Mesothelial cell of epicardium (in vitro differentiated cells): ENCODE data around the gene KLRK1. TPM values are rescaled to one million over a fixed set of nuclear protein-coding genes. Genes with fewer than 3 reads are reported as not detected.
"Not testable (repeated sequence)": the region's sequence is repeated elsewhere in the genome, so short reads cannot be mapped to it uniquely, and the experiment has no call there.

Experiments used
- DNase-seq, 2 experiments: peaks; one replicate each; pipeline ENCODE4 v3.0.0; 2021; ENCODE audit warnings: low spot score in 2 of 2; ENCODE audit not compliant: unreplicated experiment in 2 of 2
- H3K27ac Mint-ChIP-seq: 2 replicates; pipeline ENCODE4 v1.8.0; 2021; ENCODE audit warnings: mixed read lengths
- H3K27me3 Mint-ChIP-seq: 2 replicates; pipeline ENCODE4 v1.8.0; 2021; ENCODE audit warnings: low read depth, mixed read lengths
- H3K36me3 Mint-ChIP-seq: 2 replicates; pipeline ENCODE4 v1.8.0; 2021; ENCODE audit warnings: mixed read lengths
- H3K4me1 Mint-ChIP-seq: 2 replicates; pipeline ENCODE4 v1.8.0; 2021; ENCODE audit warnings: mixed read lengths
- H3K4me3 Mint-ChIP-seq: 2 replicates; pipeline ENCODE4 v1.8.0; 2021; ENCODE audit warnings: mild to moderate bottlenecking, moderate library complexity, mixed read lengths
- H3K9me3 Mint-ChIP-seq: 2 replicates; pipeline ENCODE4 v1.8.0; 2021; ENCODE audit warnings: mixed read lengths
- total RNA-seq: library from RNA; stranded (reverse); gene quantifications from 3 replicates; pipeline ENCODE4 v1.2.1, GENCODE V29; 2021
- TF ChIP-seq, protein P1 (sequence below): fragments of 200-600 bp; sonication (generic); IDR thresholded peaks from one replicate; pipeline ENCODE4 v1.5.0; 2021; ENCODE audit warnings: antibody characterized with exemption; ENCODE audit not compliant: unreplicated experiment

KLRK1 gene
- total RNA-seq, 1 donor from 2014 or later = not detected

DNA sequence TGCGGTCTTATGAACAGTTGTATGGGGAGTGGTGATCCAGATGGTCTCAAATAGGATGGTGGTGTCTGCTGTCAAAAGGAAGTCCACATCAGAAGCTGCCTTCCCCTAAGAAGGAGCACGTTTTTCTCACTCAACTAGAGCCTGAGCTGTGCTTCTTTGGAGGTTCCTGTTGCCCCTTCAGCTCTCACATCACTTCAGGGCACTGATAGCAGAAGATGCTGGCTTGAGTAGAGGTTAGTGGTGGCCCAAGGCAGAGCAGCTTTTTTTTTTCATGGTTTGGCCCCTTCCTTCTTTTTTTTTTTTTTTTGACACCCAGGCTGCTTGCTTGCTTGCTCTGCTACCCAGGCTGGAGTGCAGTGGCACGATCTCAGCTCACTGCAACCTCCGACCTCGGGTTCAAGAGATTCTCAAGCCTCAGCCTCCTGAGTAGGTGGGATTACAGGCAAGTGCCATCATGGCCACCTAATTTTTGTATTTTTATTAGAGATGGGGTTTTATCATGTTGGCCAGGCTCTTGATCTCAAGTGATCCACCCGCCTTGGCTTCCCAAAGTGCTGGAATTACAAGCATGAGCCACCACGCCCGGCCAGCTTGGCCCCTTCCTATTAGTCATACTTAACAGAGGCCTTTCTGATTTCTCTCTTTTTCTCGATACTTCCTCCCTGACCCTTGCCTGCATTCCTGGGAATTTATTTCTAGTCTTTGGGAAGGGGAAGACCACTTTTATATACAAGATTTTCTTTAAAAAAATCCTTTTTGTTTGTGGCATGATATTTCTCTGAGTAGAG is 50.6 kb downstream of the KLRK1 start:
- Mint-ChIP-seq H3K4me3 (no peak overlapping the region), H3K36me3 (no peaks in the 10 kb centered on the region), H3K4me1 (no peaks in the 10 kb centered on the region), H3K27ac (no peak overlapping the region), H3K9me3 (peaks cover 18% of the 10 kb centered on the region), H3K27me3 (no peaks in the 10 kb centered on the region)
- TF ChIP-seq, protein P1, sequence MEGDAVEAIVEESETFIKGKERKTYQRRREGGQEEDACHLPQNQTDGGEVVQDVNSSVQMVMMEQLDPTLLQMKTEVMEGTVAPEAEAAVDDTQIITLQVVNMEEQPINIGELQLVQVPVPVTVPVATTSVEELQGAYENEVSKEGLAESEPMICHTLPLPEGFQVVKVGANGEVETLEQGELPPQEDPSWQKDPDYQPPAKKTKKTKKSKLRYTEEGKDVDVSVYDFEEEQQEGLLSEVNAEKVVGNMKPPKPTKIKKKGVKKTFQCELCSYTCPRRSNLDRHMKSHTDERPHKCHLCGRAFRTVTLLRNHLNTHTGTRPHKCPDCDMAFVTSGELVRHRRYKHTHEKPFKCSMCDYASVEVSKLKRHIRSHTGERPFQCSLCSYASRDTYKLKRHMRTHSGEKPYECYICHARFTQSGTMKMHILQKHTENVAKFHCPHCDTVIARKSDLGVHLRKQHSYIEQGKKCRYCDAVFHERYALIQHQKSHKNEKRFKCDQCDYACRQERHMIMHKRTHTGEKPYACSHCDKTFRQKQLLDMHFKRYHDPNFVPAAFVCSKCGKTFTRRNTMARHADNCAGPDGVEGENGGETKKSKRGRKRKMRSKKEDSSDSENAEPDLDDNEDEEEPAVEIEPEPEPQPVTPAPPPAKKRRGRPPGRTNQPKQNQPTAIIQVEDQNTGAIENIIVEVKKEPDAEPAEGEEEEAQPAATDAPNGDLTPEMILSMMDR = no peak
- no peak for DNase-seq

GRCh38 chr12:10338470-10338869 is 51.4 kb downstream of the KLRK1 start:
- not testable (repeated sequence) for H3K27ac Mint-ChIP-seq, H3K4me1 Mint-ChIP-seq

DNA sequence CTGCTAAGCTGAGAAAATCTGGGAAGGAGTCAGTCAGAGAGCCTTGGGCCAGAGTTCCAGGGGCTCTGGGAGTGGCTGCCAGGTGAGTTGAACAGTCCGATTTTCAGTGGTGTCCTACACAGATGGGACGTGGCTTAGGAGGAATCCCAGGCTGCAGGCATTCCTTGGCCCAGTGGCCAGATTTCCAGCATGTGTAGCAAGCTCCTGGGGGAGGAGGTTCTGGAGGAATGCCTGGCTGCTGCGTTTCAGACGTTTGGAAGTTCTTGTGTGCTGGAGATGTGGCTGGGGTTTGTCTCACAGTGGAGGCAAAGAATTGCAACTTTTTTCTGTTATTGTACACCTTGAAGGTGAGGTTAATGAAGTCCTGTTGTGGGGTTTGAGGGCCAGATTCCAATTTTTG is 53.6 kb downstream of the KLRK1 start:
- DNase-seq, H3K27ac Mint-ChIP-seq: not testable (repeated sequence)

More at GRCh38 chr12:10338470-10338869, 51.4 kb downstream of the KLRK1 start:
- H3K36me3 Mint-ChIP-seq, DNase-seq, H3K27me3 Mint-ChIP-seq, H3K4me3 Mint-ChIP-seq: not testable (repeated sequence)
- peaks cover 14% of the 10 kb centered on the region for H3K9me3 Mint-ChIP-seq

DNA sequence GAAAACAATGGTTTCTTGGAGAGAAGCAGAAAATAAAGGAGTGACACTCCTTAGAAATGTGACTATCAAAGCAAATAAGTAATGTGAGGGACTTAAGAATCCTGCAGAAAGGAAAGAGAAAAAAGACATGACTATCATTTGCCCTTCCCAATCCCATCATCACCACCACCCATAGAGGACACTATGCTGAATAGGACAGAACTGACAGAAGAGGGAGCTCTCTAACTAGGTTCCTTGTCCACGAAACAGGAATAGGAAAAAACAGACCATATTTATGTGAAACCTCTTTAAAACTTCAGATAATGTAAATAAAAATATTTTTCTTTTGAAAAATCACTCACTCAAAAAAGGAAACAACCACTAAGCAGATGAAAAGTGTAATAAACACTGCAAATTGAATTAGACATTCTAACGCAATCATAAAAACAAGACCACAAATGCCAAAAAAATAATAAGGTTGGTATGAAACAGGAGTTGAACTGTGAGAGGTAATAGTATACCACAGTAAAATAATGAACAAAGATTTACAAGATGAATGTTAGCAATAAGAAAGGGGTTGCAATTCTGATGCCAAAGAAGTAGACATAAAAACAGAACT is 58.1 kb downstream of the KLRK1 start:
- Mint-ChIP-seq H3K27me3 (no peaks in the 10 kb centered on the region), H3K27ac (no peak overlapping the region), H3K4me3 (no peak overlapping the region), H3K36me3 (no peaks in the 10 kb centered on the region), H3K4me1 (no peaks in the 10 kb centered on the region), H3K9me3 (peaks cover 5% of the 10 kb centered on the region)
- DNase-seq = no peak
- TF ChIP-seq, protein P1 = no peak

More for the DNA sequence above, 53.6 kb downstream of the KLRK1 start:
- not testable (repeated sequence) for H3K36me3 Mint-ChIP-seq, H3K4me3 Mint-ChIP-seq, H3K27me3 Mint-ChIP-seq, H3K4me1 Mint-ChIP-seq, H3K9me3 Mint-ChIP-seq

DNA sequence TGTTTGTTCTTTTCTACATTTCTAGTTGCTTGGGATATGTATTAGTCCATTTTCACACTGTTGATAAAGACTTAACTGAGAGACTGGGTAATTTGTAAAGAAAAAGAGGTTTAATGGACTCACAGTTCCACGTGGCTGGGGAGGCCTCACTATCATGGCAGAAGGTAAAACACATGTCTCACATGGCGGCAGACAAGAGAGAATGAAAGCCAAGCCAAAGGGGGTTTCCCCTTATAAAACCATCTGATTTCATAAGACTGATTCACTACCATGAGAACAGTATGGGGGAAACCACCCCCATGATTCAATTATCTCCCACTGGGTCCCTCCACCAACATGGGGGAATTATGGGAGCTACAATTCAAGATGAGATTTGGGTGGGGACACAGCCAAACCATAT is 61.1 kb downstream of the KLRK1 start:
- DNase-seq, H3K36me3 Mint-ChIP-seq, H3K27me3 Mint-ChIP-seq, H3K4me1 Mint-ChIP-seq, H3K27ac Mint-ChIP-seq, H3K4me3 Mint-ChIP-seq: not testable (repeated sequence)
- H3K9me3 Mint-ChIP-seq = peaks cover 24% of the 10 kb centered on the region

Other genes starting within 250 kb of the KLRK1 start
- 1.3 to 1.7 TPM (median 1.4 TPM) in 3 replicates for gene OLR1, start 217.9 kb downstream of the KLRK1 start, total RNA-seq
- gene TMEM52B, start 211.0 kb downstream of the KLRK1 start, total RNA-seq = 0.97 to 1.6 TPM (median 1.1 TPM) in 3 replicates
- 100 to 105 TPM (median 104 TPM) in 3 replicates for gene GABARAPL1, start 177.2 kb downstream of the KLRK1 start, total RNA-seq
- gene KLRD1, start 82.2 kb downstream of the KLRK1 start, total RNA-seq = 0.51 to 0.81 TPM (median 0.65 TPM) in 3 replicates
- gene KLRC4, start 19.7 kb upstream of the KLRK1 start, total RNA-seq = not detected in 3 replicates
- not detected in 3 replicates for gene KLRC3, start 30.6 kb upstream of the KLRK1 start, total RNA-seq
- not detected in 3 replicates for gene KLRC2, start 46.0 kb upstream of the KLRK1 start, total RNA-seq
- gene KLRC1, start 63.3 kb upstream of the KLRK1 start, total RNA-seq = not detected in 3 replicates
- 1.7 to 2.3 TPM (median 2.3 TPM) in 3 replicates for gene EIF2S3B, start 115.8 kb upstream of the KLRK1 start, total RNA-seq
- 35.4 to 38.7 TPM (median 36.8 TPM) in 3 replicates for gene MAGOHB, start 223.6 kb upstream of the KLRK1 start, total RNA-seq